ENCODE results near the gene USP35.

The USP35 gene

DNA sequence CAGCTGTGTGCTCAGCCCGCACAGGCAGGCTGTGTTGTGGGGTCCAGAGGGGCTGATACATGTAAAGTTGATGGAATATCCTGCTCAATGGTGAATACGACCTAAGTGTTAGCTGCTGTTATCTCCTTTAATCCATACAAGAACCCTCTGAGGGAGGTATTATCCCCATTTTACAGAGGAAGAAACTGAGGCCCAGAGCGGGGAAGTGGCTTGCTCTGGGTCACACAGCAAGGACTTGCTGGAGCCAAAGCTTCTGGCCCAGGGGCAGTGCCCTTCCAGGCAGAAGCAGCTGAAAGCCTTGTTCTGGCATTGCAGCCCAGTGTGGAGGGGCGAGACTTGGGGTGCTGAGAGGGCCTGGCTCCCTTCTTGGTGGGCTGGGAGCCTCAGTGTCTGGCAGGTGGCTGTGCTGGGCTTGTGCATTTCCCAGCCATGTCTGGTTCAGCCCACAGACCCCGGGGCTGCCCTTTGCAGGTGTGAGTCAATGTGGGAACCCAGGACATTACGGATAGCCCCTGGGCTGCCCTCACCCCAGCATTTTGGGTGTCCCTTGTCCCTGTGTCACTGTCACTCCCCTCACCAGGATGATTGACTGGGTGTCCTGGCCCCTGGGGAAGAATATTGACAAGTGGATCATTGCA is 10.4 kb downstream of the USP35 start:
- H3K27me3 Mint-ChIP-seq, result no peaks in the 10 kb centered on the region
- ATAC-seq (no peak), DNase-seq (no peak)
- H3K4me1 Mint-ChIP-seq, result peaks cover 35% of the 10 kb centered on the region
- no peaks in the 10 kb centered on the region for H3K9me3 Mint-ChIP-seq
- H3K27ac Mint-ChIP-seq, result no peak overlapping the region
- H3K36me3 Mint-ChIP-seq (ENCODE audit: low read depth), result peaks cover 5% of the 10 kb centered on the region
- no peak overlapping the region for H3K4me3 Mint-ChIP-seq

DNA sequence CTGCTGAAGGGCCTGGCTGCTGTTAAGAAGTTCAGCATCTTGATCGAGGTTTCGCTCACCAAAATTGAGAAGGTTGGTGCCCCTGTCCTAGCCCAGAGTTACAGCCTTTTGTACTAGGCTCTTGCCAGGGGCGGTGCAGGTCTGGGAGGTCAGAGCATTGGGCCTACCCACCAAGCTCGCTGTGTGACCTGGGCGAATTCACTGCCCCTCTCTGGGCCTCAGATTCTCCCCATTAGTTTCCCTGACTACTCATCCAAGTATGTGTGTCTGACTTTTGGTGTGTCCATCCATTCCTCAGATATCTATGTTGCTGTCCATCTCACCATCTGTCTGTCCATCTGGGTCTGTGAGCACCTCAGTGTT is 10.9 kb downstream of the USP35 start:
- no peaks in the 10 kb centered on the region for H3K27me3 Mint-ChIP-seq
- H3K27ac Mint-ChIP-seq, result no peak overlapping the region
- no peaks in the 10 kb centered on the region for H3K9me3 Mint-ChIP-seq
- ATAC-seq (no peak), DNase-seq (no peak)
- no peak overlapping the region for H3K4me3 Mint-ChIP-seq
- H3K4me1 Mint-ChIP-seq, result peaks cover 35% of the 10 kb centered on the region
- peaks cover 5% of the 10 kb centered on the region for H3K36me3 Mint-ChIP-seq (ENCODE audit: low read depth)

DNA sequence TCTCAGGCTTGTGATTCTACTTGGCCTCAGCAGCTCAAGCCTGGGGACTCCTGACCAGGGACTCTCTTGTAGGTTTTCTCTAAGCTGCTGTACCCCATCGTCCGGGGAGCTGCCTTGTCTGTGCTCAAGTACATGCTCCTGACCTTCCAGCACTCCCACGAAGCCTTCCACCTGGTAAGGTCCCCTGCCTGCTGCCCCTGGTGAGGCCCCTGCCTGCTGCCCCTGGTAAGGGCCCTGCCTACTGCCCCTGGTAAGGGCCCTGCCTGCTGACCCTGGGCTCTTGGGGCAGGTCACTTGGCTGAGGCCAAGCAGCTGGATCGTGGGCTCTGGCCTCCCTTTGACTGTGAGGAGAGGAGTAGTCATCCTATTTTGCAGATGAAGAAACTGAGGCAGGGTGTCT is 11.3 kb downstream of the USP35 start:
- ATAC-seq, result no peak

DNA sequence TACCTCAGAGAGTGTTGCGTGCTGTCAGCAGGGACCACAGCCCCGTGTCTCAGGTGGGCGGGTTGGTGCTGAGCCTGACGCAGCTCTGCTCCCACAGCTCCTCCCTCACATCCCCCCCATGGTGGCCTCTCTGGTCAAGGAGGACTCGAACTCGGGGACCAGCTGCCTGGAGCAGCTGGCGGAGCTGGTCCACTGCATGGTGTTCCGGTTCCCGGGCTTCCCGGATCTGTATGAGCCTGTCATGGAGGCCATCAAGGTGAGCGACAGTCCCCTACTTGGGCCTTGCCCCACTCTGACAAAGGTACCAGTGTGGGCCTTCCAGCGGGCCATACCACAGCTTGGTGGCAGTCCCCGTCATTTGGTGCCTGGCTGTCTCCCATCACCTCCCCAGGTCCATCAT is 11.8 kb downstream of the USP35 start:
- Mint-ChIP-seq H3K27me3 (no peaks in the 10 kb centered on the region), H3K9me3 (no peaks in the 10 kb centered on the region), H3K4me1 (peaks cover 33% of the 10 kb centered on the region), H3K4me3 (no peak overlapping the region), H3K36me3 (ENCODE audit: low read depth) (peaks cover 5% of the 10 kb centered on the region), H3K27ac (no peak overlapping the region)
- no peak for DNase-seq
- no peak for ATAC-seq

More for the DNA sequence above, 11.3 kb downstream of the USP35 start:
- Mint-ChIP-seq H3K9me3 (no peaks in the 10 kb centered on the region), H3K27me3 (no peaks in the 10 kb centered on the region), H3K27ac (no peak overlapping the region), H3K4me1 (peaks cover 34% of the 10 kb centered on the region), H3K4me3 (no peak overlapping the region), H3K36me3 (ENCODE audit: low read depth) (peaks cover 5% of the 10 kb centered on the region)
- no peak for DNase-seq

DNA sequence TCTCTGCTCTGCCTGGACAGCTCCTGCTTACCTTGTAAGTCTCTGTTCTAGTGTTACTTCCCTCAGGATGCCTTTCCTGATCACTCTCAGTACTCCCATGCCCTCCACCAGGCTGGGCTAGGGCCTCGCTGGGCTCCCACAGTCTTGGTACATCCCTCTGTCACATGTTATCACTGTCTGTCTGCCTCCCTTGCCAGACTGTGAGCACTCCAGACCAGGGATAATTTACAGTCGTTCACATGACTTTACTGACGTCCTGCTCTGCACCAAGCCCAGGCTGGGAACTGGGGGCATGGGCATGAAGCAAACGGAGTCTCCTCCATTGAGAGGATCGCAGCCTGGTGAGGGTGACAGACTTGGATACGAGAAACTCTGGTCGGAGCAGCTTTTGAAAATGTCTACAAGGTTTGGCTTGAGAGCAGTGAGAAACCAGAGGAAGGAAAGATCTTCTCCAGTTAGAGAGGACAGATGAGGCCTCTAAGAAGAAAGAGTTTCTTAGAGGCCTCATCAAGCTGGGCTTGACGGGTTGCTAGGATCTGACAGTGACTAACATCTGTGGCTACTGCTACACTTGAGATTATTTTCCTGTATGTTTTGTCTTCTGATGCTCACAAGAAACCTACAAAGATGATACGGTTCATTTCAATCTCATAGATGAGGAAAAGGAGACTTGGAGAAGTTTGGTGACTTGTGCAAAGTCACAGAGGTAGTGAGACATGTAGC is 12.5 kb downstream of the USP35 start:
- Mint-ChIP-seq H3K27ac (peak overlapping the region; percentile 81), H3K27me3 (no peaks in the 10 kb centered on the region), H3K4me1 (peaks cover 33% of the 10 kb centered on the region), H3K9me3 (no peaks in the 10 kb centered on the region), H3K36me3 (ENCODE audit: low read depth) (peaks cover 5% of the 10 kb centered on the region), H3K4me3 (no peak overlapping the region)
- ATAC-seq (no peak), DNase-seq (no peak)

DNA sequence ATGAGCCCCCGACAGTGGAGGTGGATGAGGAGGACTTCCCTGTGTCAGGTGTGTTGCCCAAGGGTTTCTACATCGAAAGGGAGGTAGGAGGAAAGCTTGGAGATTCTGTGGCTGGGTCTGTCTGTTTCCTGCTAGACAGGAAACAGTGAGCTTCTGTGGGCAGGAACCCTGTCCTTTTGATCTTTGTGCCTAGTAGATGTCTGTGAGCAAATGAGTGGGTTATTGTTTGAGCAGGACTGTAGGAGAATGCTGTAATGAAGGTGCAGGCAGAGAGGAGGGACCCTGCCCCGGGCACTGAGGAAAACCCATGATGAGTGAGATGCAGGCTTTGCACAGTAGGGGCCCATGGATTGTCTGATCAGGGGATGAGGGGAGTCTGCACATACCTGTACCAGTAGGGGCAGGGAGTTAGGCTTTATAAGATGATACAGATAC is 14.0 kb downstream of the USP35 start:
- Mint-ChIP-seq H3K4me3 (peak overlapping the region; percentile 66), H3K4me1 (peaks cover 33% of the 10 kb centered on the region), H3K36me3 (ENCODE audit: low read depth) (peaks cover 5% of the 10 kb centered on the region), H3K27ac (peak overlapping the region; percentile 81), H3K9me3 (no peaks in the 10 kb centered on the region), H3K27me3 (no peaks in the 10 kb centered on the region)
- ATAC-seq, result peak; percentile 85
- DNase-seq, result peak; percentile 29

DNA sequence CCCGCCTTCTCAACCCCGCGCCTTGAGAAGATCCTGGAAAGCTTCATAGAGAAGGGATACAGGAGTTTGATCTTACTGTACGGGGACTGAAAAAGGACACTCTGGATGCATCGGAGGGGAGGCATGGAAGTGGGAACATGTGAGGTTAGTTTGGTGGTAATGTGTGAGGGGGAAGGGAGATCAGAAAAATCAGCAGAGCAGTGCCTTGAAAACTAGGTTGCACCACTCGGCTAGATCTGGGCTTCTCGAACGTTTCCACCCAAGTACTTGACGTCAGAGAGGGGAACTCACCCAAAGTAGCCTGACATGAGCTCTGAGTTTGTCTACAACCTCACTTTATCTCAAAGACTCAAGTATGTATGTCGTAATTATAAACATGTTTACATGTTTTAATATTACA is 14.5 kb downstream of the USP35 start:
- no peaks in the 10 kb centered on the region for H3K27me3 Mint-ChIP-seq
- H3K4me3 Mint-ChIP-seq, result peak overlapping the region; percentile 66
- H3K27ac Mint-ChIP-seq, result peak overlapping the region; percentile 81
- H3K36me3 Mint-ChIP-seq (ENCODE audit: low read depth), result peaks cover 5% of the 10 kb centered on the region
- DNase-seq, result no peak
- ATAC-seq, result no peak
- no peaks in the 10 kb centered on the region for H3K9me3 Mint-ChIP-seq
- peaks cover 33% of the 10 kb centered on the region for H3K4me1 Mint-ChIP-seq

DNA sequence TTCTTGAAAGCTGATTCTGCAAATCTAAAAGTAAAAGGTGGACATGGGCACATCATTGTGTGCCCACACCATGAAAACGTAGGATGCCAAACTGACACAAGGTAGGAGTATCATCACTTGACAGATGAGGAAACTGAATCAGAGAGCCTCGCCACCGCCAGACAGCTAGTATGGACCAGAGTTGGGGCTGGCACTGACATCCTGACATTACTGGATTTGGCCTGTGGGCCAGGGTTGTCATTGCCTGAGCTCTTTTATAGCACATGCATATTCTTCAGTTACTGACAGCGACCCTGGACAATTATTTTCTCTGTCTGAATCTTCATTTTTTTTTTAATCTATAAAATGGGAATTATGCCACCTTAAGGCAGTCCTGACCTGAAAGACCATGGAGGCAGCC is 16.5 kb downstream of the USP35 start:
- ATAC-seq, result no peak
- Mint-ChIP-seq H3K27me3 (no peaks in the 10 kb centered on the region), H3K4me3 (no peak overlapping the region), H3K9me3 (no peaks in the 10 kb centered on the region), H3K36me3 (ENCODE audit: low read depth) (peaks cover 5% of the 10 kb centered on the region), H3K27ac (no peak overlapping the region), H3K4me1 (peaks cover 33% of the 10 kb centered on the region)
- no peak for DNase-seq

DNA sequence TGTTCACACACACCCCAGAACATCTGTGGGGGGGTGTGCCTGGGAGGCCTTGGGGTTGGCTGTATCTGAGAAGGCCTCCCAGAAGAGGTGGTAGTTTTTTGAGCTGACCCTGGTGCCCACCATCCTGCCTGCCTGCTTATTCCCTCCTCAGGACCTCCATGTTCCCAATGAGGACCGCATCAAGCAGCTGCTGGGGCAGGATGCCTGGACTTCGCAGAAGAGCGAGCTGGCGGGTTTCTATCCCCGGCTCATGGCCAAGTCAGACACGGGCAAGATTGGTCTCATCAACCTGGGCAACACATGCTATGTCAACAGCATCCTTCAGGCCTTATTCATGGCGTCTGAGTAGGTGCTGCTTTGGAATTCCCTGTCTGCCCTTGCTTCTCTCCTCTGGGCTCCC is 17.0 kb downstream of the USP35 start:
- Mint-ChIP-seq H3K27me3 (no peaks in the 10 kb centered on the region), H3K27ac (no peak overlapping the region), H3K4me3 (no peak overlapping the region), H3K36me3 (ENCODE audit: low read depth) (peaks cover 5% of the 10 kb centered on the region), H3K4me1 (peaks cover 33% of the 10 kb centered on the region), H3K9me3 (no peaks in the 10 kb centered on the region)
- DNase-seq, result no peak
- ATAC-seq, result no peak

DNA sequence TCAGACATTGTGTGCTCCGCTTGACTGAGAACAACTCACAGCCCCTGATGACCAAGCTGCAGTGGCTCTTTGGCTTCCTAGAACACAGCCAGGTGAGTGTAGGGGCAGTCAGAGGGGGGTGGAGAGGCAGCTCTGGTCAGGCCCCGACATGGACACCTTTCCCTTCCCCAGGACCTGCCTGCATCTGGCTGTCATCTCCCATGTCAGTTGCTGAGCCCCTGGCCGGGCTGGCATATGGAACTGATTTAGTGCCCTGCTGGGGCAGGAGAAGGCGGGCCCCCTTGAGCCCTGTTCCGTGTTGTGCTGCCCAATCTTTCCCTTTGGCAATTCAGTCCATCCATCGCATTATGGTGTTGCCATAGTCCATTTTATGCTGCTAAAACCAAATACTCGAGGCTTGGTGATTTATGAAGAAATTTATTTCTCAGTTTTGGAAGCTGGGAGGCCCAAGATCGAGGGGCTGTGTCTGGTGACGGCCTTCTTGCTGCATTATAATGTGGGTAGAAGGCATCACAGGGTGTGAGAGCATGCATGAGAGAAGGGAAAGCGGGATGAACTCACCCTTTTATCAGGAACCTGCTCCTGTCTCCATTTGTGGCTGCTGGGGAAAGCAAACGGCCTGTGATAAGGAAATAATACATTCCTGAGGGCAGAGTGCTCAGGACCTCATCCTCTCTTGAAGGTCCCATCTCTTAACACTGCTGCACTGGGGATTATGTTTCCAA is 19.0 kb downstream of the USP35 start:
- no peak for DNase-seq
- peaks cover 4% of the 10 kb centered on the region for H3K36me3 Mint-ChIP-seq (ENCODE audit: low read depth)
- H3K27ac Mint-ChIP-seq, result no peak overlapping the region
- no peak for ATAC-seq
- no peaks in the 10 kb centered on the region for H3K27me3 Mint-ChIP-seq
- peaks cover 13% of the 10 kb centered on the region for H3K4me1 Mint-ChIP-seq
- no peak overlapping the region for H3K4me3 Mint-ChIP-seq
- H3K9me3 Mint-ChIP-seq, result no peaks in the 10 kb centered on the region

DNA sequence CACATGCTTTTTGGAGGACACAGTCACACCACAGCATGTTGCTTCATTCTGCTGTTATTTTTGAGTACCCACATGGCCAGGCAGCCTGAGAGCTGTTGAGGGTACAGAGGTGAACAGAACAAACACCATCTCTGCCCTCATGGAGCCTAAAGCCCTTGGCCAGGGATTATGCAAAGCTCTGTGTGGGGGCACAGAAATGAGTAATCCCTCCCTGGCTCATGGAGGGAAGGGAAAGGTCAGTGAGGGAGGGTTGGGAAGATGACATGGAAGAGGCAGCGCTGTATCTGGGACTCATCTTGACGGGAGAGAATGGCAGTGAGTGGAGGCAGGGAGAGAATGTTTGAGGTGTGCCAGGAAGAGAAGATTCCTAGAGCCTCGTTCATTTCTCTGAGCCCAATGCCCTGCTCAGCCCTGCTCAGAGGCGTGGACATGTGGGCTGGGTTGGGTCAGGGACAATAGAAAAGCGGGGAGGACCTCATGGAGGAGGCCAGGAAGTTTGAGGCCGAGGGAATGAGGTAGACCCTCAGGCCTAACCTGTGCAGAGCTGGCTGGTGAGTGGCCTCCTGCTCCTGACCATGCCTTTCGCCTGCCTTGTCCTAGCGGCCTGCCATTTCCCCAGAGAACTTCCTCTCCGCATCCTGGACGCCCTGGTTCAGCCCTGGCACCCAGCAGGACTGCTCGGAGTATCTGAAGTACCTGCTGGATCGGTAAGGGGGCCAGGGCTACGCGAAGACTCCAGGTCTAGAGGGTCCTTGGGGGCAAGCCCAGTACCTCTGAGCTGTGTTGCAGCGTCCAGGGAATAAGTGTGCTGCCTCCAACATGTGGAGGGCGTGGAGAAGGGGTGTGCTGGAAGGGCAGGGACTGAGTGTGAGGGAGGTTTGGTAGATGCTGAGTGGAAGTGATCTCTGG is 19.8 kb downstream of the USP35 start:
- ATAC-seq (no peak), DNase-seq (no peak)
- H3K27ac Mint-ChIP-seq, result no peak overlapping the region
- no peak overlapping the region for H3K4me3 Mint-ChIP-seq
- H3K27me3 Mint-ChIP-seq, result no peaks in the 10 kb centered on the region
- H3K4me1 Mint-ChIP-seq, result peaks cover 6% of the 10 kb centered on the region
- peaks cover 4% of the 10 kb centered on the region for H3K36me3 Mint-ChIP-seq (ENCODE audit: low read depth)
- H3K9me3 Mint-ChIP-seq, result no peaks in the 10 kb centered on the region

DNA sequence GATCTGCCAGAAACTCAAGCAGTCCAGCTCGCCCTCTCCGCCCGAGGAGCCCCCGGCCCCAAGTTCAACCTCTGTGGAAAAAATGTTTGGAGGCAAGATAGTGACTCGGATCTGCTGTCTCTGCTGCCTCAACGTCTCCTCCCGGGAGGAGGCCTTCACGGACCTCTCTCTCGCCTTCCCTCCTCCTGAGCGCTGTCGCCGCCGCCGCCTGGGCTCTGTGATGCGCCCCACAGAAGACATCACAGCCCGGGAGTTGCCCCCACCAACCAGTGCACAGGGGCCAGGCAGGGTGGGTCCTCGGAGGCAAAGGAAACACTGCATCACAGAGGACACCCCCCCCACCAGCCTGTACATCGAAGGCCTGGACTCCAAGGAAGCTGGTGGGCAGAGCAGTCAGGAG is 20.8 kb downstream of the USP35 start:
- Mint-ChIP-seq H3K4me1 (peaks cover 4% of the 10 kb centered on the region), H3K9me3 (no peaks in the 10 kb centered on the region), H3K36me3 (ENCODE audit: low read depth) (peaks cover 4% of the 10 kb centered on the region), H3K27ac (no peak overlapping the region), H3K27me3 (no peaks in the 10 kb centered on the region), H3K4me3 (no peak overlapping the region)
- DNase-seq (no peak), ATAC-seq (no peak)

DNA sequence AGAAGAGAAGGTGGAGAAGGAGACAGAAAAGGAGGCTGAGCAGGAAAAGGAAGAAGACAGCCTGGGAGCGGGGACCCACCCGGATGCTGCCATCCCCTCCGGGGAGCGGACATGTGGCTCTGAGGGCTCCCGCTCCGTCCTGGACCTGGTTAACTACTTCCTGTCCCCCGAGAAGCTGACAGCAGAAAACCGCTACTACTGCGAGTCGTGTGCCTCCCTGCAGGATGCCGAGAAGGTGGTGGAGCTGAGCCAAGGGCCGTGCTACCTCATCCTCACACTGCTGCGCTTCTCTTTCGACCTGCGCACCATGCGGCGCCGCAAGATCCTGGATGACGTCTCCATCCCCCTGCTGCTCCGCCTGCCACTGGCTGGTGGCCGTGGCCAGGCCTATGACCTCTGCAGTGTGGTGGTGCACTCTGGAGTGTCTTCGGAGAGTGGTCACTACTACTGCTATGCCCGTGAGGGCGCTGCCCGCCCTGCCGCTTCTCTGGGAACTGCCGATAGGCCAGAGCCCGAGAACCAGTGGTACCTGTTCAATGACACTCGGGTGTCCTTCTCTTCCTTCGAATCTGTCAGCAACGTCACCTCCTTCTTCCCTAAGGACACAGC is 21.4 kb downstream of the USP35 start:
- ATAC-seq, result no peak
- Mint-ChIP-seq H3K4me3 (no peak overlapping the region), H3K27ac (no peak overlapping the region), H3K27me3 (no peaks in the 10 kb centered on the region), H3K36me3 (ENCODE audit: low read depth) (peaks cover 4% of the 10 kb centered on the region), H3K4me1 (no peaks in the 10 kb centered on the region), H3K9me3 (no peaks in the 10 kb centered on the region)
- no peak for DNase-seq

DNA sequence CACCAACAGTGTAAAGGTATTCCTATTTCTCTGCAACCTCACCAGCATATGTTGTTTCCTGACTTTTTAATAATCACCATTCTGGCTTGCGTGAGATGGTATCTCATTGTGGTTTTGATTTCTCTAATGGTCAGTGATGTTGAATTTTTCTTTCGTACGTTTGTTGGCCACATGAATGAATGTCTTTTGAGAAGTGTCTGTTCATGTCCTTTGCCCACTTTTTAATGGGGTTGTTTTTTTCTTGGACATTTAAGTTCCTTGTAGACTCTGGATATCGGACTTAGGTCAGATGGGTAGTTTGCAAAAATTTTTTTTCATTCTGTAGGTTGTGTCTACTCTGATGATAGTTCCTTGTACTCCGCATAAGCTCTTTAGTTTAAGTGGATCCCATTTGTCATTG is 22.8 kb downstream of the USP35 start:
- ATAC-seq (no peak), DNase-seq (no peak)
- no peaks in the 10 kb centered on the region for H3K9me3 Mint-ChIP-seq
- no peak overlapping the region for H3K27ac Mint-ChIP-seq
- no peaks in the 10 kb centered on the region for H3K27me3 Mint-ChIP-seq
- H3K4me1 Mint-ChIP-seq, result no peaks in the 10 kb centered on the region
- H3K4me3 Mint-ChIP-seq, result no peak overlapping the region
- H3K36me3 Mint-ChIP-seq (ENCODE audit: low read depth), result peaks cover 4% of the 10 kb centered on the region

Data from activated naive CD8-positive, alpha-beta T cell treated with anti-CD3 and anti-CD28 coated beads, Interleukin-2, amount 50 U/mL, for 24 hours (primary cell).